Activated CD4-positive, alpha-beta T cell treated with anti-CD3 and anti-CD28 coated beads for 24 hours (primary cell): Measurements from ENCODE around the gene ALCAM.
A peak's percentile ranks its signal among the peaks of the same experiment; 100 is the strongest.

Source experiments
- DNase-seq, 2 donors: peaks; one replicate each; pipeline ENCODE4 v3.0.0-alpha.2; 2020; ENCODE audit warnings: low read depth in 2 of 2

ALCAM gene

DNA sequence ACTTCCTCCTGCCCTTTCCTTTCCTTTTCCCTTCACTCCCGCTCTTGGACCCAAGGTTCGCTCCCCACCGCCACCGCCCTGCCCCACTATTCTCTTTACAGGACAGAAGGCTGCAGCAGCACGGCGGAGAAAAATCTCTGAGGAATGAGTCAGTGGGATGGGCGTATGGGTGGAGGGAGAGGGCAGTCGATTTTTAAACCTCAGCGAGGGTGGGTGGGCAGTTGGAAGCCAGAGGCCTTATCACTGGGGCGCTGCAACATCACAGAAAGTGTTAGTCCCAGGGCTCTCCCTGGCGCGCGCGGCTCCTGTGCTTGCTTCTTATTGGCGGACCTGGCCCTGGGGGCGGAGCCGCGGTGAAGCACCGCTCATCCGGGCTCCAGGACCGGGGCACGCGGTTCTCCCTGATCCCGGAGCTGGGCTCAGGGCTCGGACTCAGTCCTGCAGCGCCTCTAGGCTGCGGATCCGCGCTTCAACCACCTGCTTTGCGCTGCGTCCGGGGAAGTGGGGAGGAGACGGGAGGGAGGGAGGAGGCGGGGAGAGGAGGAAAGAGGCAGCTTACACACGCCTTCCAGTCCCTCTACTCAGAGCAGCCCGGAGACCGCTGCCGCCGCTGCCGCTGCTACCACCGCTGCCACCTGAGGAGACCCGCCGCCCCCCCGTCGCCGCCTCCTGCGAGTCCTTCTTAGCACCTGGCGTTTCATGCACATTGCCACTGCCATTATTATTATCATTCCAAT lies at the start of gene ALCAM:
Gene ALCAM (plus strand): TSS at position 584 of the 737 bp plus-strand sequence.
- peak; percentile 62 to 77 for DNase-seq

DNA sequence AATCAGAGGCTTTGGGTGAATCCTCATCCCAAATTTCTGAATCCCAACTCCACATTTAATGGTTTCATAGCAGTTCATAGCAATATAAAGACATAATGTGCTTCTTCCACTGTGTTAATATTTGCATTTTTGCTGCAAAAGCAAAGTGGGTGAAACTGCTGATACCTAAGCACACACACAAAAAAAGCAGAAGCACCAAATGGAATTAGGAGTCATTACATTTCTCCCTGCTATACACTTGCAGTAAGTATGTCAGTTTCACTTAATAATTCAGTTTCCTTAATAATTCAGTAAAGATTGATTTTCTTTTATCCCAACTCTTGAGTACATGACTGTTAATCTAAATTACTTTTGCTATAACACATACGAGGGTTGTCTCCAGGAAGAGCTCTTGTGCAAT lies 48.9 kb upstream of the ALCAM start:
- DNase-seq: no peak

DNA sequence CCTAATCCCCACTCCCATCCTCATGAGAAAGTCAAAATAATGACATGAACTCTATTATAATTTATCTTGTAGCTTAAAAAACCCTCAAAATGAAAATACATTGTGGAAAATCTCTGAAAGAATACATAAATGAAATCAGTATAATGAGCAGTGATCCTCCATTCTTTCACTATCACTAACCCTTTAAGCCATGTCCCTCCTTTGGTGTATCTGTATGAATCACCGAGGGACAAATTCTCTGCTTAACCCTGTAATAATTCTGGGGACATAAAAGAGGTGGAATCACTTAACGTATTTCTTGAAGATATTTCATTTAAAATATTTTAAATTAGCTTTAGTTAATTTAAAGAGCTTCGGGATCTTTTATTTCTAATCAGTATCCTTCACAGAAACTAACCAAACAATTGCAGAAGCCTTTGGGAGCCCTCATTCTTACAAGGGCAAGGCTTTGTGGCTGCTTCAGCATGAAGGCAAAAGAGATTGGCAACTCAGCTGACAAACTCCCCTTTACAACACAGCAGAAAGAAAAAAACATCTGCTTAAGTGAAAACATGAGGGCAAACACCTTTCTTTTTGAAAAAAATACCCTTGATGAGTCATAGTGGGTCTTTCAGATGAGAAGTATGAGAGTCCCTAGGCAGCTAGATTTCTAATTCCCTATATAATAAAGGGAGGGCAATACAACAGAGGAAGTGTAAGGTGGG lies 44.0 kb upstream of the ALCAM start:
- DNase-seq: no peak

DNA sequence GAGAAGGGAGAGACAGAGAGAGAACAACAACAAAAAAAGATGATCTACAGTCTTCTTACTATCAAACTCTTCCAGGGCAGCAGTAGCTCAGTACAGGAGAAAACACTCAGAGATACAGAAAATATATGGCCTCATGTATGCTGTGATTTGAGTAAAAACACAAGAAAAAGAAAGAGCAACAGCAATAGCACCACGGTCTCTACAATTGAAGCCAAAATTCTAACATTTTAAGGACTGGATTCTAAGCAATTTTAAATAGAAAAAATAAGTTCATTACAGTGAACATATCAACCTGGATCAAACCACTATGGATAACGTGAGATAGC lies 43.5 kb upstream of the ALCAM start:
- DNase-seq: no peak

DNA sequence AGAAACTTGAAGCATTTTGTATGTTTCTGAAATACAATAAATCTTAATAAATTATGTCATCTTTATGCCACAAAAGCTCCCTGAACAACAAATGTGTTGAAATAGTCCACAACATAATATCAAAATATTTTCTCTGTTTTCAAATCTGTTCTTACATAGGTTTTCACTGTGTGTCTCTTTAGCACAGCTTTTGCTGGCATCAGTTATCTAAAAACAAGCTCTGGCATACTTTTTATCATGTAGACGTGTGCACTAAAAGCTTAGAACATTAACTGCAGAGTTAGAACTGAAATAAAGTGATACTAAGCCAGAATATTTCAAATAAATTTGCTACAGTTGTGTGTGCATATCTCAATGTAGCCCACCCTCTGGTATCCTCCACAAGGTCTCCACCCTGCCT lies 41.8 kb upstream of the ALCAM start:
- no peak for DNase-seq

DNA sequence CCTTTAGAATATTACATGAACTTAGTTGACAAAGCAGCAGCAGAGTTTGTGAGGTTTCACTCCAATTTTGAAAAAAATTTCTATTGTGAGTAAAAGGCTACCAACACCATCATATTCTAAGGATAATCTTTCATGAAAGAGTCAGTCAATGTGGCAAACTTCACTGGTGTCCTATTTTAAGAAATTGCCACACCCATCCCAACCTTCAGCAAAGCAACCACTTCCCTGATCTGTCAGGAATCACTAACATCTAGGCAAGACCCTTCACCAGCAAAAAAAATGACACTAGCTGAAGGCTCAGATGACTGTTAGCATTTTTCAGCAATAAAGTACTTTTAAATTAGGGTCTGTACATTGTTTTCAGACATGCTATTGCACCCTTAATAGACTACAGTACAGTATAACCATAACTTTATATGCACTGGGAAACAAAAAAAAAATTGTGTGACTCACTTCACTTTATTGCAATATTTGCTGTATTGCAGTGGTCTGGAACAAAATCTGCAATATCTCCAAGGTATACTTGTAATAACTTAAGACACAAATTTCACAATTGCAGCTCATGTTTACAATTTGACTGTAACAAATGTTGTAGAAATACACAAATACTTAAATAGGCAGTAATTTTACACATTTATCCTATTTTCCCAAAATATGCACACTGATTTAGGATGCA lies 38.9 kb upstream of the ALCAM start:
- DNase-seq: no peak

DNA sequence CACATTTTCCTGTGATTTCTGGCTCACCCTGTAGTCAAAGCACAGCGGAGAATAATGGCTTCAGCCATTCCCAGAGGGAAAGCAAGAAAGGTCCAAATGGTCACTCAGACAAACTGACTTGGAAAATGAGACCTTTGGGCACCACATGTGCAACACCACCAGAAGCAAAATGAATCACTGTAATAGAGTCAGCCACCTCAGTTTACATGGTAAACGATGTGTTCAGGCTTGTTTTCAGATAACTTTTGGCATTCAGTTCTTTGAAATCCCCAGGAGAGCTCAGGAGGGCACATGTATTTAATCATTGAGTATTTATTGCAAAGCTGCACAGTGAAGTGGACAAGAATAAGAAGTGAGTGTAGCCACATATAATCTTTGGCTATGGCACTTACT lies 38.4 kb upstream of the ALCAM start:
- no peak for DNase-seq

DNA sequence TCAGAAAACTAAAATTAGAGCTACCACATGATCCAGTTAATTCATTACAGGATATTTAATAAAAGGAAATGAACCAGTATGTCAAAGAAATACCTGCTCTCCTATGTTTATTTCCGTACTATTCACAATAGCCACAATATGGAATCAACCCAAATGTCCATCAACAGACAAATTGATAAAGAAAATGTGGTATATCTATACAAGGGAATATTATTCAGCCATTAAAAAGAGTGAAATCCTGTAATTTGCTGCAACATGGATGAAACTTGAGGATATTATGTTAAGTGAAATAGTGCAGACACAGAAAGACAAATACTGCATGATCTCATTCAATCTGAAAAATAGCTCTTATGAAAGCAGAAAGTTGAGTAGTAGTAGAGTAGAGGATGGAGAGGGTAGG lies 33.7 kb upstream of the ALCAM start:
- no peak for DNase-seq

DNA sequence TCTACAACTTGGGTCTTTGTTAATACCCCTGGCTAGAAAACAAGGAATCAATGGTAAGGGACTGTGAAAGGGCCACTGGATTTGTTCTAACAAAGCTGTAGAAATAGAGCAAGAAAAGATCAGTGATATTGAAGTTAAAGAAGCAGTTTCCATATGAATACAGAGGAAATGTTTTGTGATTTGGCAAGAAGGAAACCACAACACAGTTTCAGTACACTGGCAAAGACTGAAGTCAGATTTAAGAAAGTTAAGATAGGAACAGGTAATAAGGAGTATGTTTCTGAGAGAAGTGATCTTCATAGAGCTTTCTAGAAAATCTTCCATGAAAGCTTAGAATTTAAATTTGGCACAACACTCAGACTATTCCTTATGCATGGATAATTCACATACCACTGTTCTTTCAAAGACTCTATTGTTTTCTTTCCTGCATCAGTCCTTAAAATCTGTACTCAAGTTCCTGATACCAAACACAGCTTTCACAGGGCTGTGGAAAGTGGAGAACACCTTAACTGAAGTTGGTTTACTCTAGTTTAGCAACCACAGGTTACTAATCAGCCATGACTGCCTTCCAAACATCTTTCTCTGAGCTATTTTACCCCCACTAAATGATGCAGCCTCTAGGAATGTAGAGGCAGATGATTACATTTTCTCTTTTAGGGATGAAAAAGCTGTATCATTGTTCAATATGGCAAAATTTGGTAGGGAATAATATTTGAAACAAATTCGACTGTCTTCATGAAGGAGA lies 32.4 kb upstream of the ALCAM start:
- DNase-seq: no peak

DNA sequence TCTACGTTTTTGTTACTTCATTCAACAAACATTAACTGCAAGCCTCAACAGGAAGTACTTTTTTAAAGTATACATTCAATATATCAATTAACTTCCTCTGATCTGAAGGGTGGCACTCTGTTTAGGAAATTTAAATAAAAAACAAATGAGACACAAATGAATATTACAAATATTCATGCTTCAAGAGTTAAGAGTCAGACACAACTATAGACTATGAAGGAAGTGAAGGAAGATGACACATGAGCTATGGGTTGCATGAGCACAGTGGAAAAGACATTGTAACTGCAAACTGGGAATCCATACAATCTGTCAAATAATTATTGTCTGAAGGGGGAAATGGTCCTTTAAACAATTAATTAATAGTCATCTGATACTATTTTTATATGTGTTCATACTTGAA lies 26.8 kb upstream of the ALCAM start:
- DNase-seq: no peak

DNA sequence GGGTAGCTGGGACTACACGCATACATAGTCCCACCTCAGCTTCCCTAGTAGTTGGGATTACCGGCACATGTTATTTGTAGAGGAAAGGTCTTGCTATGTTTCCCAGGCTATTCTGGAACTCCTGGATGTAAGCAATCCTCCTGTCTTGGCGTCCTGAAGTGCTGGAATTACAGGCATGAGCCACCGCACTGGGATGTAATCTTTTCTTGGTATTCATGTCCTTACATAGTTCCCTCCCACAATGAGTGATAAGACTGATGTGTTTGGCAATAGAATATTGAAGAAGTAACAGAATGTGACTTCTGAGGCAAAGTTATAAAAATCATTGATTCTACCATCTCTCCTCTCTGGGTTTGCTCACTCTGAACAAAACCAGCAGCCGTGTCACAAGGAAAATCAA lies 22.7 kb upstream of the ALCAM start:
- no peak for DNase-seq

DNA sequence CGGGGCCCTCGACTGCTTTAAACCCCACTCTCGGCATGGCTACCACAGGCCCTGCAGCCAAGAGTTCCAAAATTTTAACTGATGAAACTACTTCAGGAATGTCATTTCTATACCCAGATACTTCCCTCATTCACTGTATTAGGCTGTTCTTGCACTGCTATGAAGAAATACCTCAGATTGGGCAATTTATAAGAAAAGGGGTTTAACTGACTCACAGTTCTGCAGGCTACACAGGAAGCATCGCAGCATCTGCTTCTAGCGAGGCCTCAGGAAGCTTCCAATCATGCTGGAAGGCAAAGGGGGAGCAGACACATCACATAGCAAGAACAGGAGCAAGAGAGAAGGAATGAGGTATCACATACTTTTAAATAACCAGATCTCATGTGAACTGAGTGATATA lies 21.6 kb upstream of the ALCAM start:
- DNase-seq: no peak

DNA sequence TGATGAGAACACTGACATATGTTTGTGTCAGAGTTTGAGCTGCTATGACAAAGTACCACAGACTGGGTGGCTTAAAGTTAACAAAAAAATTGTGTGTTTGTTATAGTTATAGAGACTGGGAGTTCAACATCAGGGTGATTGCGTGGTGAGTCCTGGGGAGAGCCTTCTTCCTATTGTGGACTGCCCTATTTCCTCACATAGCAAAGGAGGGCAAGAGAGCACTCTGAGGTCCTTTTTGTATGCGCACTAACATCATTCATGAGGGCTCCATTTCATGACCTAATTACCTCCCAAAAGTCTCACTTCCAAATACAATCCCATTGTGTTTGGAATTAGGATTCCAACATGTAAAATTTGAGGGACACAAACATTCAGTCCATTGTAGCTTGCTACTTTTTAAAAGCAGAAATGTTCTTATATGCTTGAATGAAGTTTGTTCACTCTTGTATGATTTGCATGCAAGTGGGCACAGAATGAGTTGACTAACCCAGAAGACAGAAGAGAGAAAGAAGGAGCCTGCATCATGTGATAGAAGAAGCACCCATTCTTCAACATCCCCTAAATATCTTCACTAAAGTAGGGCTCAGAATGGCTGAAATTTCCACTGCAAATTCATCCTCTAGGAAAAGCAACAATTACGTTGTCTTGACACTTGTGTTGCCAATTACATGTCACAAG lies 18.9 kb upstream of the ALCAM start:
- no peak for DNase-seq

DNA sequence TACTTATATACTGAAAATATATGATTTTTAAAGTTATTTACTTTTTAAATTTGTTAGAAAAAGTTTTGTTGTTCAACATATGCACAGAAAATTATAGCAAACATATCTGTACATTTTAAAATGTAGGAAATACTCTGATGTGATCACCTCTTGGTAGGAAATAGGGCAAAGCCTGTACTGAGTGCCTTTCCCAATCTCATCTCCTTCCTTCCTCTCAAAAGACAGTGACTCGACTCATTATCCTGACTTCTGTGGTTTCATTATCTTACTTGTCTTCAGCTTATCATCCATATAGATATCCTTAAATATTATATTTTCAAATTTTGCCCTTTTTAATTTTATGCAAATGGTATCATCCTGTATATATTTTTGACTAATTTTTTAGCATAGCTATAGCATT lies 18.4 kb upstream of the ALCAM start:
- no peak for DNase-seq

DNA sequence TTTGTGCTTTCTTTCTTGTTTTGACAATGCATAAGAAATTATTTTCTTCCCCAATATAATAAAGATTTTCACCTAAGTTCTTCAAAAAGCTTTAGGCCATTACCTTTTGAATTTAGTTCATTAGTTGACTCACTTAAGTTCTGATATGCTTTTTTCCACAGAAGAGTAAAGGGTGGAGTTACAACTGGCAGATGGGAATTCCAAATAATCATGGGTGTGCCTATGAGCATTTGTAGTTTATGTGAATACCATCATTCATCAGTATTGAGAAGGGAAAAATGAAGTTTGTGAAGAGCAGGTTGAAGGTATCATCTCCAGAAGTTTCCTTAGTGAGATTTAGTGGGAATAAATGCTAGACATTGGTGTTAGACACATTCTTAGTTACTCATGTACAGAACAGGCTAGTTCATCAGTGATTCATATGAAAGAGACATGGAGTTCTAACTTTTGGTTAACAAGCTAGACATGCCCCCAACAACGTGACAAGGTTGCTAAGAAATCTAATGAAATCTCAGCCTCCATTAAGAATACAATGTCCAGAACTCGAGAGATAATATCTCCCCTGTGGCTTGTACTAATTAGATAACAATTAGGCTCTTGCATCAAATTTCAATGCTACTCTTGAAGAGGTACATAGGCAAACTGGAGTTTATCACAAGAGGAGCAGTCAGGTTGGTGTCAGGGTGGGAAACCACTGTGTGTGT lies 16.9 kb upstream of the ALCAM start:
- DNase-seq: no peak

DNA sequence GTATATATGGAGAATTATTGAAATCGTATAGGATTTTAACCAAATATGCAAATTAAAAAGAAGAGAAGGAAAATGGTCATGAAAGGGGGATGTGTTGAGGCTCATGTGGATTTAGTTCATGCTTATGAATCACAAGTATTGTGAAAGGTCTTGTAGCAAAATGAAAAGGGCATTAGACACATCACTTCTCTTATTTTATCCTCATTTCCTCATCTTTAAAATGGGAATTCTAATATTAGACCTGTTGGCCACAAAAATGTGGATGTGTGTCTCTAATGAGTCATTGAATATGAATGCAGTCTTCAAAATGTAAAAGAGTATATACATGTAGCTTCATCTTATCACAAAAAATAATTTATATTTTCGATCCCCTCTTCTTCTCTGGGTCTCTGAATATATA lies 14.9 kb upstream of the ALCAM start:
- no peak for DNase-seq

DNA sequence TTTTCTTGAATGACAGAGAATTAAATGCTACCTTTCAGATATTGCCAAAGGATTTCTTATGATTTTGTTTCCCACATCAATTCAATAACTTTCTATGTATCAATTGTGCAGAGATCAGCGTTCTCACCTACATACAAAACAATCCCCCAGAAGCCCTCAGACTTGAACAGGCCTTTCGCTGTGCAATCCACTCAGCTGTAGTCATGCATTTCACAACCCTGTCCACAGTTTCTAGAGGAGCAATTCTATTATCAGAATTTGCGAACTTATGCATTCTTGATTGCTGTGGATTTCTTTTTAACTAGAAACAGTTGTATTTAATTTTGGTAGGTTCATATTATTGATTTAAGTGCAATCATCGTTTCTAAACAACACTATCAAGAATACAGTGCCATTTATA lies 13.7 kb upstream of the ALCAM start:
- DNase-seq: no peak

DNA sequence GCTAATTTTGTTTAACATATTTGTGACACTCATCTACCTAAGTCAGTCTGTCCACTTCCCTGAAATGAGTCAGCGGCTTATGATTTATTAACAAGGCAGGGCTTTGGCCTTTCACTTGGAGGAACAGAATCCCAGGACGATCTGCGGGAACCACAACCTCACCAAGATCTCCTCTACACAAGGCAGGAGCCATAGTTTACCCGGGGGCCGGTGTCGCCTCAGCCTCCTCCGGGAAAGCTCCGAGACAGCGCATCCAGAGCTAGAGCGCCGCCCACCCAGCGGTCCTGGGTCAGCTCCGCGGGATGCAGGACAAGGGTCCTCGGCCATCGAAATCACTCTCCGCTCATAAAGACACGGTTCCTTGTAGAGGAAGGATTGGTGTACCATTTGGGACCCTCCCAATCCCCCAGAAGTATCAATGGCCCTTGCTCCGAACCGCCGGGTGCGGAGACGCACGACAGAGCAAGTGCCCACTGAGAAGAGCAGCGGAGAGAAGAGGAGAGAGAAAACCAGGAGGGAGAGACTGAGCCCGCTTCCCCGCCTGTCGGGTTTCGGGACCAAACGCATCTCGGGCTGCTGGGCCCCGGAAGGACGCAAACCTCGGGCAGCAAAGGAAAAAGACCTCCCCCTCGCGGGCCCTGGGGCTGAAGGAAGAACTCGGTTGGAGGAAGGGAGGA lies 13.1 kb upstream of the ALCAM start:
- no peak for DNase-seq

DNA sequence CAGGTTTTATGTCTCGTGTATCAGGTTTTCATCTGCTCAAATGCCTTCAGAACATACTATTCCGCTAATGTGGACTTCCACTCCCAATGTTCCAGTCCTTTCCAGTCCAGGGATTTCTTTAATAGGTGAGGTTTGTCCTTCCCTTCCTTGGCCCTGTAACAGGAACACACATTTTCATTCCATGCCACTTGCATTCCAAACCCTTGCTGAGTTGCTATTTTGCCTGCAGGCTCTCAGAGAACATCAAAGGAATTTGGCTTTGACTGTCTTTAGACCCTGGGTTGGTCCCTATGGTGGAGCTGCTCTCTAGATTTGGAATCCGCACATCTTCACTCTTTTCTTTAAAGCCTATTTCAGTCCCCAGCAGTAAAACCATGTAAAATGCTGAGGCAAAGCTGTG lies 12.3 kb upstream of the ALCAM start:
- DNase-seq: no peak

DNA sequence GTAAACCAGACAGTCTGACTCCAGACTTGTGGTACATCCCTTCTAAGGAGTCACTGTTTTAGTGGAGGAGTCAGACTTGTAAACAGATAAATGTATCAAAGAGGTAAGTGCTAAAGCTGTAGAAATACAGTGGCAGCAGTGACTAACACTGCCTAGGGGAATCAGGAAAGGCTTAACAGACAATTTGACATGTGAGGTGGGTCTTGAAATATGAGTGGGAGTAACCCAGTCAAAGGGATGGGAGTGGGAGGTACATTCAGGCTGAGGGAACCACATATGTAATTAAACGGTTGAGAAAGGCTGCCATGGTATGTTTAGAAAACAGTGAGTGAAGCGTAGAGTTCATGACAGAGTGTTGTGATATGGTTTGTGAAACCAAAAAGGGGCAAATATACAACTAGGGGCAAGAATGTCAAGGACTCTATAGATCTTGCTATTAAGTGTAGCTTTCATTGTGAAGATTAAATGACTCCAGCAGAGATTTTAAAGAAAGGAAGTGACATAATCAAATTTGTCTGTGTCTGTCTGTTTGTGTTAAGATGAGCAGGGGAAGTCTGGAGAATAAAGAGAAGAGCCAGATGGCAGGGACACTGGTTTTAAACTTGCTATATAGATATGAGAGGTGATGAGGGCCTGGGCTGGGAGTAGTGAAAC lies 11.2 kb upstream of the ALCAM start:
- no peak for DNase-seq
